GM12872 (cell line): ENCODE data around the gene LPAR3.

Experiments
- TF ChIP-seq, protein P1 (sequence below): IDR thresholded peaks from 3 replicates; pipeline ENCODE4 v1.5.1; 2011; ENCODE audit warnings: low read depth, mild to moderate bottlenecking, low read length, moderate library complexity; ENCODE audit not compliant: insufficient read depth

Gene LPAR3

GRCh38 chr1:84862810-84863251 is 30.2 kb downstream of the LPAR3 start:
- TF ChIP-seq, protein P1, sequence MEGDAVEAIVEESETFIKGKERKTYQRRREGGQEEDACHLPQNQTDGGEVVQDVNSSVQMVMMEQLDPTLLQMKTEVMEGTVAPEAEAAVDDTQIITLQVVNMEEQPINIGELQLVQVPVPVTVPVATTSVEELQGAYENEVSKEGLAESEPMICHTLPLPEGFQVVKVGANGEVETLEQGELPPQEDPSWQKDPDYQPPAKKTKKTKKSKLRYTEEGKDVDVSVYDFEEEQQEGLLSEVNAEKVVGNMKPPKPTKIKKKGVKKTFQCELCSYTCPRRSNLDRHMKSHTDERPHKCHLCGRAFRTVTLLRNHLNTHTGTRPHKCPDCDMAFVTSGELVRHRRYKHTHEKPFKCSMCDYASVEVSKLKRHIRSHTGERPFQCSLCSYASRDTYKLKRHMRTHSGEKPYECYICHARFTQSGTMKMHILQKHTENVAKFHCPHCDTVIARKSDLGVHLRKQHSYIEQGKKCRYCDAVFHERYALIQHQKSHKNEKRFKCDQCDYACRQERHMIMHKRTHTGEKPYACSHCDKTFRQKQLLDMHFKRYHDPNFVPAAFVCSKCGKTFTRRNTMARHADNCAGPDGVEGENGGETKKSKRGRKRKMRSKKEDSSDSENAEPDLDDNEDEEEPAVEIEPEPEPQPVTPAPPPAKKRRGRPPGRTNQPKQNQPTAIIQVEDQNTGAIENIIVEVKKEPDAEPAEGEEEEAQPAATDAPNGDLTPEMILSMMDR: no peak

- TF ChIP-seq, protein P1: no peak
Measured at GRCh38 chr1:84861988-84862644, 30.9 kb downstream of the LPAR3 start.

- TF ChIP-seq, protein P1: no peak
Measured at GRCh38 chr1:84861516-84861915, 31.5 kb downstream of the LPAR3 start.

DNA sequence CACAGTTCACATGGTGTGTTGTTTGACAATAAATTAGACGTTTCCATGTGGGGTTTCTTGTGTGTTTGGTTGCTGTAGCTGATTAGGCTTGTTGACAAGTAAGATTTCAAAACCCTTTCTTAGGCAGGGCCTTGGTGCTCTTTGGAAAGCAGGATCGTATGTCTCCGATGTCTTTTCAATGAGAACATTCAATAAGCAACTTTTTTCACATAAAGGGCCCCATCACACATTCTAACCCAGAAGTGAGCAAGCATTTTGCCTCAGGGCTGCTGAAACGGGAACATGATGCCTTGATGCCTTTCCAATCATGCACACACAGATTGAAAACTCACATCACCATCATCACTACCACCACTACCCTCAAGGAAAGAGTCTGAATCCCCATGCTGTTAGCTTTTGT is 33.1 kb downstream of the LPAR3 start:
- TF ChIP-seq, protein P1: no peak

DNA sequence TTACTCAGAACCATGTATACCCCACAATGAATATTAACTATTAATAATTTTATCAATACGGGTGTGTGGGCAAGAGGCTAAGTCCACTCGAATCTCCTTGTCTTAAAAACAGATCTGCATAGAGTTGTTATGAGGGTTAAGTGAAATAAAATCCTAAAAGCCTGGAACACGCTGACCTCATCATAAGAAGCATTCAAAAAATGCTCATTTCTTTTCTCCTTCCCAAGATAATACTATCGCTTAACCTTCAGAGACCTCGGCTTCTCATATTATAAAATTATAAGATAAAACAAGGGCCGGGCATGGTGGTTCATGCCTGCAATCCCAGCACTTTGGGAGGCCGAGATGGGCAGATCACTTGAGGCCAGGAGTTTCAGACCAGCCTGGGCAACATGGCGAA is 35.1 kb downstream of the LPAR3 start:
- TF ChIP-seq, protein P1: no peak

DNA sequence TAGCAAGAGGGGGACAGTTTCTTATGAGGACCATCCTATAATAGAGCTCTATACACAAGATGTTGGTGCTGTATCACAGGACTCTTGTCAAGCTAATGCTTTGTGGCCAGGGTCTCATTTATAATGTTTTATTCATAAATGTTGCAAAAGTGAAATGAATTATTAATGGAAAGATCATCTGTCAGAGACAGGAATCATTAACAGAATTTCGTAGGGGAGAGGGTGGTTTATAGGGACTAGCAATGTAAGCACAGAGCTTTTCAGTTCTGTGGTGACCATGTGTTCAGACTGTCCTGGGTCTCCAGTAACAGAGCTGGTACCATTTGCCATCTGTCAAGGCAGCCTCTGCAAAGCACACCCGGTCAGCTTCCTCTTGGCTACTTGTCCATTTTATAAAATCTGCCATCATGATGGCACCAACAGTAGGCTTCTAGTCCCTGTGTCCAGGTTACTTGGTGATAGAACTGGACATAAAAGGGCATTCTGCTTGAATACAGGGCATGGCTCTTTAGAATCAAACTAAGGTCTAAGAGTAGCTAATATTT is 36.2 kb downstream of the LPAR3 start:
- TF ChIP-seq, protein P1: no peak

DNA sequence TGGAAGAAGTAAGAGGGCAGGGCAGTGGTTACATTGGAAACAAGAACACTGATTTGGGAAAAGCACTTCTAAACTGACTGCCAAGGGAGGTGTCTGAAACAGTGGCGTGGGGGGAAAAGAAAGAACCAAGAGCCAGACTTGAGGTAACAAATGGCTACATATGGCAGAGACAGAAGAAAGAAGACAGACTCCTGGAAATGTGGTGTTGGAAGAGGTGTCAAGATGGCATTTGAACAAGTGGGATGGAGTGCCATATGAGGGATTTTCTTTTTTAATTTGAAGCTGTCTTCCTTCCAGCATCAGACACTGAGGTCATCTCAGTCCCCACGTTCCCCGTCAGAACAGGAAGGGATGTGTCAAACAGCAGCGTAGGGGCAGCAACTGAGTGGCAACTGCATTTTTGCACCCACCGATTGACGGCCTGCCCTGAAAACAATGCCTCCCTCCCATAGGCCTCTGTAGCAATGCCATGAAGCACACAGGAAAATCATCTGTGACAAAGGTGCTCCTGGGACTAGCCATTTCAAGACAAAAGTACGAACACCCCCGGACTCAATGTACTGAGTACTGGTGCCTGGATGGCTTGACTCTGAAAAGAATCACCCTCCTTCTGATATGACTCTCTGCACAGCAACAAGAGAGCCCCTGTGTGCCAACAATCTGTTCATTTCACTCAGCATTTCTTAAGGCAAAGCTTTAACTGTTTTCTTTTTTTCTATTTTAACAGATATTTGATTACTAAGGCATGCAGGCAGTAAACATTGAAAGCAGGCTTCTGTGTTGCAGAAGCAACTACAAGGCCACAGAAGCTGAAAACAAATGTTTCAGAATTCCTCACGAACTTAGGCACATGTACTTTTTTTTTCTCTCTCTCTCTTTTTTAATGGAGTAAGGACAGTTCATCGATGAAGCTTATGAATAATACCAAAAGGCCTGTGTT is 37.0 kb downstream of the LPAR3 start:
- TF ChIP-seq, protein P1: no peak
